ENCODE results near the gene NCOR1. TPM values are rescaled to one million over a fixed set of nuclear protein-coding genes. Genes with fewer than 3 reads are reported as not detected.
A peak's percentile ranks its signal among the peaks of the same experiment; 100 is the strongest.

The NCOR1 gene
- total RNA-seq, 4 donors from 2014 or later = 321 to 561 (median 467) TPM

DNA sequence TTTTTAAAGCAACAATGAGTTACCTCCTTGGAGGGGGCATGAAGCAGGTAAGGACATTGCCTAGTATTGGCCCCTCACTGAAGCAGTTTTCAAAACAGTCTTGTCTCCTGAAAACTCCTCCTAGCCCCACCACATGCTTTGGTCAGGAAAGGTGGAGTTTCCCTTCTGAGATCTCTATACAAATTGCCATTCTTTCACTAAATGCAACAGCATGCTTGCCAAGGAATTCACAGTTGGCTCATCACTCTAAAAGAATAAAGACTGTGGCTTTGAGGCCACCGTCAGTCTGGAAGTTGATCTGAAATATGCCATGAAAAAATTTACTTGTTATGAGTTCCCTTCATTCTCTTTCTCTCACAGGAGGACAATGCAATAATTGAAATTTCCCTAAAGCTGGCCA, 211.5 kb downstream of the NCOR1 start:
- no peak overlapping the region for H3K4me3 ChIP-seq
- no peak for DNase-seq
- H3K27ac ChIP-seq = no peak overlapping the region
- H3K36me3 ChIP-seq = peaks cover 0 to 77% (median 0%) of the 10 kb centered on the region in 3 donors
- peaks cover 0 to 13% (median 9%) of the 10 kb centered on the region in 4 donors for H3K4me1 ChIP-seq
- TF ChIP-seq POLR2A (IDR thresholded peaks at IDR 0.05) = no peak
- TF ChIP-seq, protein P1, sequence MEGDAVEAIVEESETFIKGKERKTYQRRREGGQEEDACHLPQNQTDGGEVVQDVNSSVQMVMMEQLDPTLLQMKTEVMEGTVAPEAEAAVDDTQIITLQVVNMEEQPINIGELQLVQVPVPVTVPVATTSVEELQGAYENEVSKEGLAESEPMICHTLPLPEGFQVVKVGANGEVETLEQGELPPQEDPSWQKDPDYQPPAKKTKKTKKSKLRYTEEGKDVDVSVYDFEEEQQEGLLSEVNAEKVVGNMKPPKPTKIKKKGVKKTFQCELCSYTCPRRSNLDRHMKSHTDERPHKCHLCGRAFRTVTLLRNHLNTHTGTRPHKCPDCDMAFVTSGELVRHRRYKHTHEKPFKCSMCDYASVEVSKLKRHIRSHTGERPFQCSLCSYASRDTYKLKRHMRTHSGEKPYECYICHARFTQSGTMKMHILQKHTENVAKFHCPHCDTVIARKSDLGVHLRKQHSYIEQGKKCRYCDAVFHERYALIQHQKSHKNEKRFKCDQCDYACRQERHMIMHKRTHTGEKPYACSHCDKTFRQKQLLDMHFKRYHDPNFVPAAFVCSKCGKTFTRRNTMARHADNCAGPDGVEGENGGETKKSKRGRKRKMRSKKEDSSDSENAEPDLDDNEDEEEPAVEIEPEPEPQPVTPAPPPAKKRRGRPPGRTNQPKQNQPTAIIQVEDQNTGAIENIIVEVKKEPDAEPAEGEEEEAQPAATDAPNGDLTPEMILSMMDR (IDR thresholded peaks at IDR 0.05) = no peak
- H3K27me3 ChIP-seq = no peaks in the 10 kb centered on the region
- peaks cover 0 to 5% (median 0%) of the 10 kb centered on the region in 4 donors for H3K9me3 ChIP-seq

DNA sequence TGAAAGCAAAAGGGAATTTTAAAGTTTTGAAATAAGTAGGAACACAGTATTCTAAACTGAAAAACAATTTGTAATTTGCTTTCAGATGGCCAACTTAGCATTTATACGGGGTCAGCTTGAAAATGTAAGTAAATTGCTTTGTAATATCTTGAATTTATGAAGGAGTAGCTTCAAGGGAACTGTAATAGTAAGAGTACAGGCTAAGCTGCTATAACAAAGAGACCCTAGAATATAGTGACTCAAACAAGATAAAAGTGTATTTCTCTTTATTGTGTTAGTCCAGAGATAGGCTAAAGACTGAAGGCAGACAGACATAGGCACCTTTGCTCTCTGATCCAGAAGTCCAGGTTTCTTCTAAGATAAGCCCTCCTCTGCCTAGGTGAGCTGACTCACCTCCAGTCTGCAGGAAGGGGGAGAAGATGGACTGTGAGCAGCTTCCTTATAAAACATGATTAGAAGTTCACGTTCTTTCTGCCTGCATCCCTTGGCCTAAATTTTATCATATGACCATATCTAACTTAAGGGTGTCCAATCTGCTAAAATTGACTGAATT, 212.6 kb downstream of the NCOR1 start:
- Histone ChIP-seq H3K36me3 (peaks cover 0 to 67% (median 0%) of the 10 kb centered on the region in 3 donors), H3K9me3 (peaks cover 0 to 5% (median 0%) of the 10 kb centered on the region in 4 donors), H3K27ac (no peak overlapping the region), H3K27me3 (no peaks in the 10 kb centered on the region), H3K4me1 (peaks cover 0 to 13% (median 9%) of the 10 kb centered on the region in 4 donors), H3K4me3 (no peak overlapping the region)
- peak in 1 of 3 donors; percentile 69 for DNase-seq
- TF ChIP-seq, protein P1 (IDR thresholded peaks at IDR 0.05) = peak in 1 of 6 experiments; percentile 30
- peak in 1 of 2 donors; percentile 22 for TF ChIP-seq POLR2A (IDR thresholded peaks at IDR 0.05)

DNA sequence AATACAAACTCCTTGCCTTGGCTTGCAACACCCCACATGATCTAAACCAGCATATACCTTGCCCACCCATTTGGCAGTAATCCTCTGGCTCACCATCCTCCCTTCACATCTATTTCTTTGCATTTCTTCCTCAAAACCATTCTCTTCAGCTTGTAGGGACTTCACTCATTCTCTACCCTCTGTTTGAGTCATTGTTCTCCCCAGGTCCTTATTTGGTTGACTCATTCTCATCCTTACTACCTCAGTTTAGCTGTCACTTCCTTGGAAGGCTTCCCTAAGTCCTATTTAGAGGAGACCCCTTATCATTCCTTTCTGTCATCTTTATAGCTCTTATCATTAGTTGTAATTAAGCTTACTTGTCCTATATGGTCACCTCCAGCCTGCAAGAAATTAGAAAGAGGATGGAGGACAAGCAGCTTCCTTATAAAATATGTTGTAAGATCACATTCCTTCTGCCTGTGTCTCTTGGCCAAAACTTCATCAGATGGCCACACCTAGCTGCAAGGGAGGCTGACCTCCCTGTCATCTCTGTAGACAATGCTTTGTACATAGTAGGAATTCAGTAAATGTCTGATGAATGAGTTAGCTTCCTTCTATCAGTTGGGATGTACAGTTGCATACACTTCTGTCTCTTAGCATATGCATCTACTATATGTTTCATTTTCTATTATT, 214.0 kb downstream of the NCOR1 start:
- H3K4me1 ChIP-seq = peaks cover 0 to 13% (median 9%) of the 10 kb centered on the region in 4 donors
- peaks cover 0 to 5% (median 0%) of the 10 kb centered on the region in 4 donors for H3K9me3 ChIP-seq
- H3K27ac ChIP-seq = no peak overlapping the region
- DNase-seq = no peak
- no peaks in the 10 kb centered on the region for H3K27me3 ChIP-seq
- peak overlapping the region in 2 of 4 donors; percentile 76 to 91 for H3K4me3 ChIP-seq
- TF ChIP-seq, protein P1 (IDR thresholded peaks at IDR 0.05) = no peak
- no peak for TF ChIP-seq POLR2A (IDR thresholded peaks at IDR 0.05)
- H3K36me3 ChIP-seq = peaks cover 0 to 52% (median 0%) of the 10 kb centered on the region in 3 donors

DNA sequence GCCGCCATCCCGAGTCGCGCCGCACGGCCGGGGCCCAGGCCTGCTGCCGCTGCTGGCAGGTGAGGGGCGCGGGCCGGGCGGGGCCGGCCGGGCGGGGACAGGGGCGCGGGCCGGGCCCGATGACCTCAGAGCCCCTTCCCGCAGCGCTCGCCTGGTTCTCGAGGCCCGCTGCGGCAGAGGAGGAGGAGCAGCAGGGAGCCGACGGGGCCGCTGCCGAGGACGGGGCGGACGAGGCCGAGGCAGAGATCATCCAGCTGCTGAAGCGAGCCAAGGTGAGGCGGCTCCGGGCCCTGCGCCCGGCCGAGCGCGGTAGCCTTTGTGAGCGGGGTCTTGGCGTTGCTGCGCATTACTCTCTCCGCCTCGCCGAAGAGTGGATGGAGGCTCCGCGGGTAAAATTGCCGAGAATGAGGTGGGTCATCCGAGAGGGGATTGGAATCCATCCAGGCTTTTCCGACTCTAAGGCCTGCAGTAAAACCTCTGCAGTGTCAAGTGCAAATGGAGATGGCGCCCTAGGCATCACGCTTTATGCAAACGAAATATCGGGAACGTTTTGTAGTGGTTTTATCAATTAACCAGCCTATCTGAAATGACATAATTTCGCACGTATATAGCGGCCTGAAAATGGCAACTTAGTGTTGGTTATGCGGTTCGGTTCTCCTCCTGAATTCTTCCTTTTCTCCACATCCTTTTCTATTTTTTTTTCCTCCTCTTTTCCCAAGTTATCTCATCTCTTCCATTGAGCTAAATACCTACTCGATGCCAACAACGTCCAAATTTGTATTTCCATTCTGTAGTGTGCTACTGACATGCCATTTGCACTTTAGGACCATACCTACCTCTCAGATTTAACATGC, 215.1 kb downstream of the NCOR1 start:
- peak overlapping the region; percentile 90 to 99 (median 96) for H3K27ac ChIP-seq
- no peaks in the 10 kb centered on the region for H3K27me3 ChIP-seq
- H3K4me3 ChIP-seq = peak overlapping the region; percentile 67 to 91 (median 78)
- TF ChIP-seq, protein P1 (IDR thresholded peaks at IDR 0.05) = peak in 1 of 6 experiments; percentile 3
- no peak for TF ChIP-seq POLR2A (IDR thresholded peaks at IDR 0.05)
- peaks cover 0 to 13% (median 9%) of the 10 kb centered on the region in 4 donors for H3K4me1 ChIP-seq
- H3K9me3 ChIP-seq = peaks cover 0 to 5% (median 0%) of the 10 kb centered on the region in 4 donors
- DNase-seq = no peak
- H3K36me3 ChIP-seq = peaks cover 0 to 41% (median 0%) of the 10 kb centered on the region in 3 donors
